K562 (cell line): Measurements from ENCODE around the gene ZMYM4. TPM values are rescaled to one million over a fixed set of nuclear protein-coding genes. Genes with fewer than 3 reads are reported as not detected.

ENCODE experiments used
- CBFA2T2 ChIP-seq: fragments of 450-650 bp; conservative IDR thresholded peaks from 2 replicates; pipeline ENCODE4 v1.6.1; 2017; ENCODE audit warnings: mild to moderate bottlenecking
- CBX8 ChIP-seq: fragments of 200-600 bp; sonication (generic); IDR thresholded peaks from 2 replicates; pipeline ENCODE4 v1.6.1; 2012; ENCODE audit warnings: borderline replicate concordance, mixed run types, low read depth, mild to moderate bottlenecking, moderate library complexity, mixed read lengths, low read length, control low read depth, inconsistent platforms; ENCODE audit not compliant: poor library complexity, severe bottlenecking; ENCODE audit errors: extremely low read depth
- CREB1 ChIP-seq, 2 experiments: sonication (generic) in 1 of 2; formaldehyde crosslinking in 1 of 2; IDR thresholded peaks; 2 replicates each; pipeline versions ENCODE4 v1.6.1 to v1.8.0; 2012 to 2022; ENCODE audit warnings: inconsistent platforms in 1 of 2, mild to moderate bottlenecking in 1 of 2, missing genetic modification reagents in 1 of 2, moderate library complexity in 1 of 2
- HINFP ChIP-seq: fragments of 450-650 bp; conservative IDR thresholded peaks from 2 replicates; pipeline ENCODE4 v1.6.1; 2016; ENCODE audit warnings: missing genetic modification characterization, low read depth, mild to moderate bottlenecking, control low read depth, missing compliant biosample characterization
- KAT2B ChIP-seq: IDR thresholded peaks from one replicate; pipeline ENCODE4 v1.6.1; 2012; ENCODE audit warnings: low read depth, mild to moderate bottlenecking, control low read depth, inconsistent platforms, low read length, moderate library complexity
- KAT8 ChIP-seq: fragments of 450-650 bp; IDR thresholded peaks from 2 replicates; pipeline ENCODE4 v1.6.1; 2016; ENCODE audit warnings: low read depth, mild to moderate bottlenecking
- PHB2 ChIP-seq: fragments of 450-650 bp; IDR thresholded peaks from 2 replicates; pipeline ENCODE4 v1.6.1; 2017; ENCODE audit warnings: low read depth
- POLR3A ChIP-seq: IDR thresholded peaks from 2 replicates; pipeline ENCODE4 v1.6.1; 2011; ENCODE audit warnings: borderline replicate concordance, mild to moderate bottlenecking, moderate library complexity; ENCODE audit not compliant: insufficient read length, insufficient read depth; ENCODE audit errors: extremely low read depth
- POLR3G ChIP-seq: IDR thresholded peaks from 2 replicates; pipeline ENCODE4 v1.6.1; 2011; ENCODE audit not compliant: insufficient read length, insufficient replicate concordance; ENCODE audit errors: extremely low read depth
- PPARD ChIP-seq: fragments of 250-450 bp; sonication (Bioruptor Pico); IDR thresholded peaks from 2 replicates; pipeline ENCODE4 v1.8.0; 2022; ENCODE audit warnings: inconsistent platforms, mild to moderate bottlenecking, moderate library complexity
- ZHX1 ChIP-seq: fragments of 150-350 bp; conservative IDR thresholded peaks from 2 replicates; pipeline ENCODE4 v1.6.1; 2014; ENCODE audit warnings: low read length
- ZNF280A ChIP-seq: fragments of 450-650 bp; IDR thresholded peaks from 2 replicates; pipeline ENCODE4 v1.6.1; 2018; ENCODE audit warnings: mild to moderate bottlenecking, low read depth; ENCODE audit not compliant: partially characterized antibody
- ZNF324 ChIP-seq: fragments of 250-450 bp; sonication (Bioruptor Pico); IDR thresholded peaks from 2 replicates; pipeline ENCODE4 v1.4.0; 2020; ENCODE audit warnings: mild to moderate bottlenecking
- ZNF436 ChIP-seq: fragments of 250-450, 450-650 bp; sonication (Bioruptor Pico); formaldehyde crosslinking; IDR thresholded peaks from 2 replicates; pipeline ENCODE4 v1.7.0; 2020; ENCODE audit warnings: mild to moderate bottlenecking
- ZNF609 ChIP-seq: sonication (generic); formaldehyde crosslinking; IDR thresholded peaks from 2 replicates; pipeline ENCODE4 v1.8.1; 2023; ENCODE audit warnings: missing genetic modification reagents, mild to moderate bottlenecking, borderline replicate concordance
- polyA plus RNA-seq, 8 experiments: library from polyadenylated mRNA; depleted of rRNA in 4 of 8; stranded (reverse) in 5 of 8; unstranded in 3 of 8; fragments of >200 nt; fragmentation: Nextera tagmentation in 2 of 8; fragmentation: Illumina TruSeq in 1 of 8; extraction: Ambion mirVana in 2 of 8; extraction: Trizol in 1 of 8; gene quantifications; 2 replicates each; pipeline versions ENCODE4 v1.2.1 to v1.2.3, GENCODE V29; 2011 to 2014; ENCODE audit warnings: inconsistent platforms in 1 of 8, missing spikeins in 1 of 8
- total RNA-seq, 7 experiments: library from RNA; depleted of rRNA in 6 of 7; stranded (reverse); fragments of >200 nt in 6 of 7; fragmentation: Illumina TruSeq in 2 of 7; extraction: Trizol in 2 of 7; gene quantifications; 2 replicates each; pipeline versions ENCODE4 v1.2.1 to v1.2.3, GENCODE V29; 2011 to 2021; ENCODE audit warnings: low replicate concordance in 1 of 7

Gene ZMYM4
- total and polyA plus RNA-seq, 9 of the 15 experiments (the other 6 are each of a cell fraction or from before 2014, with no cell fraction given), result 15.2 to 77.2 (median 63.3) TPM

DNA sequence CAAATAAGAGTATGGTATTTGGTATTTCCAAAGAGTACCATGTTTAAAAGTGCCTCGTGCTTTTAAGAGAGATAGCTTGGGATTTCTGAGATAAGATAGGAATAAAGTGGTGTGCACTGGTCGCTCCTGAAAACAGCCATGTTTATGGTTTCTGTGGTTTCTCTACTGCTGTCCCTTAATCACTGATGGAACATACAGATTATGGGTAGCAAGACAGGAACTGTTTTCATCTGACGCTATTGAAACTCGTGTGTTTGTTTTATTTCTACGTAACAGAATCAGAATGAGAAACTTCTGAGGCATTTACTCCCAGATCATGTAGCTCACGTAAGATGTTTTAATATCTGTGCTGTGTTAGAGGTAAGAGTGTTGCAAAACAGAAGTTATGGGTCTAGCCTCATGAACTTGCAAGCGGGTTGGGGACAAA lies 162.7 kb downstream of the ZMYM4 start (continued):
- TF ChIP-seq ZNF609 (CRISPR knock-in tag), result no peak
- TF ChIP-seq ZNF280A, result no peak
- no peak for TF ChIP-seq ZNF324 (CRISPR knock-in tag)
- TF ChIP-seq CBX8, result no peak
- no peak for TF ChIP-seq KAT2B
- TF ChIP-seq CBFA2T2, result no peak
- no peak for TF ChIP-seq CREB1 (IDR thresholded peaks at IDR 0.05)
- no peak for TF ChIP-seq CREB1 (CRISPR knock-in tag; IDR thresholded peaks at IDR 0.05)
- TF ChIP-seq POLR3A, result no peak
- no peak for TF ChIP-seq PHB2
- no peak for TF ChIP-seq POLR3G
- no peak for TF ChIP-seq KAT8
- no peak for TF ChIP-seq ZHX1
- no peak for TF ChIP-seq PPARD (CRISPR knock-in tag)
- no peak for TF ChIP-seq HINFP
- no peak for TF ChIP-seq ZNF436
